Activated CD8-positive, alpha-beta memory T cell treated with anti-CD3 and anti-CD28 coated beads, Interleukin-2, amount 50 U/mL, for 24 hours (primary cell): ENCODE data around the gene PKNOX1.
"Not testable (repeated sequence)": the region's sequence is repeated elsewhere in the genome, so short reads cannot be mapped to it uniquely, and the experiment has no call there.

Experiments
- DNase-seq: peaks from one replicate; pipeline ENCODE4 v3.0.0-alpha.2; 2020; ENCODE audit errors: extremely low read depth

The PKNOX1 gene

GRCh38 chr21:43053112-43053511 lies 78.8 kb downstream of the PKNOX1 start:
- not testable (repeated sequence) for DNase-seq

GRCh38 chr21:43062955-43063664 lies 88.7 kb downstream of the PKNOX1 start:
- DNase-seq: not testable (repeated sequence)

DNA sequence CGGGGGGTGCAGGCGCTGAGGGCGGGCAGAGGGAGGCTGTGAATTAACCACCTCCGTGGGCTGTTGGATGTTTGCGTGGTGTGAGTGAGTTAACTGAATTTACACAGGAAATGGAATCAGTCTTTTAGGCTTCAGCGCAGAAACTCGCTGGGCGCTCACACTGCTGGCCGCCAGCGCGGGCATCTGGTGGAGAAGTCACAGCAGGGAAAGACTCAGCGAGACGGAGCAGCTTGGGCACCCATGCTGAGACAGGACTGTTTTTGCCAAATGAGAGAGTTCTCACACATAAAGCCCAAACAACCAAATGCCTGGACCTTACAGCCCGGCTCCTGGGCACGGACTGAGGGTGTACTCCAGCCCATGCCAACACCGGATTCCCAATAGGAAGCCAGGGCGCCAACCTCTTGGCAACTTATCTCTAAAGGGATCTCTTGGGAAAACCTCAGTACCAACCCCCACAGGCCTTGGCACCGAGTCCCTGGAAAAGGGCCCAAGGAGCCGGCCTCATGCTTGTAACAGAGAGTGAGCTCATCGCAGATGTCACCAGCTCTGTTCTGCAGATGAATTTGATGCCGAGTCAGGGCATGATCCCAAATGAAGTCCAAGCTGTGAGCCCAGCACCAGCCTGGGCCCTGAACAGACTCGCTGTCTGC lies 90.0 kb downstream of the PKNOX1 start:
- DNase-seq: not testable (repeated sequence)

DNA sequence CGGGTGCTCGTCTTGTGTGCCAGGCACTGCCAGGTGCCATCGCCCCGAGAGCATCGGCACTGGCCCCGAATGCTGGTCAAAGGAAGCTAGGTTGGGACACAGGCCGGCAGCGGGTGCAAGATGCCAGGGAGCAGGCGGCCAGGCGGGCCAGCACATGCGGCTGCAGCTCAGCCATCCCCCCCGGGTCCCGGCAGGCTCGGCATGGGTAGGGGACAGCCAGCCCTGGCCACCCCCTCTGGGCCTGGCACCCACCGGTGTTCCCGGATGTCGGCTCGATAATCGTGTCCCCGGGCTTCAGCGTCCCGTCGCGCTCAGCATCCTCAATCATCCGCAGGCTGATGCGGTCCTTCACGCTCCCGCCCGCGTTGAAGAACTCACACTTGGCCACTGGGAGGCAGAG lies 91.6 kb downstream of the PKNOX1 start:
- not testable (repeated sequence) for DNase-seq

DNA sequence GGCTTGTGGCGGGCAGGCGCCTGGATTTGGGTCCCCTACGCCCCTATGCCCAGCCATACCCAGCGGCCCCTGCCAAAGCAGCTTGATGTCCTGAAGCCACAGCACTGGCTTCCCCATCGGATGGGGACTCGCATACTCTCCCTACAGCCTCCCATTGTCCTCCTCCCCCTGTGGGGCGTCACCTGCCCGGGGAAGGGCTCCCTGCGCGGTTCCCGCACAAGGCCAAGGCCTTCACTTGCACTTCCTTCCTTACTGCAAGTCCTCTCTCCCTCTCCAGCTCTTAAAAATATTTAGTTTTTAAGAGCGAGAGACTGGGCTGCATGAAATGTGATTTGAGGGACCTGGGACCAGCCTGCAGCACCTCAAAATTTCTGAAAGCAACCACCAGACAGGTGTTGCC lies 92.3 kb downstream of the PKNOX1 start:
- not testable (repeated sequence) for DNase-seq

DNA sequence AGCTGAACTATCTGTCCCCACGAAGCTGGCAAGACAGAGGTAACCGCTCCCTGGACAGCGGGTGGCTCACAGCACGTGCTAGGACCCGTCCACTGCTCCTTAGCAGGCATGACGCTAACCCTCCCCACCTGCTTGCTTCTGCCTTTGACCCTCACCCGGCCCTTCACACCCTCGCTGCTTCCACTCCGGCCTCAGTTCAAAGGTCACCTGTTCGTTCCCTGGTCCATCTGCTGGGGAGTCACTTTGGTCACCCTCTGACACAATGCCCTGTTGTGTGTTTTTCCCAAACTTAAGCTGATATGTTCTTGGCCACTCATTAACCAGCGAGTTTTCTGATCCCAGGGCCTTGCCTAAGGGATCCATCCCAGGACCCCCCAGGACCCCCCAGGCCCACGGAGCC lies 93.7 kb downstream of the PKNOX1 start:
- not testable (repeated sequence) for DNase-seq

- DNase-seq: not testable (repeated sequence)
These were observed 95.3 kb downstream of the PKNOX1 start for GRCh38 chr21:43069682-43070081.

GRCh38 chr21:43072742-43073141 lies 98.4 kb downstream of the PKNOX1 start:
- not testable (repeated sequence) for DNase-seq

- DNase-seq: not testable (repeated sequence)
These were observed 100.2 kb downstream of the PKNOX1 start for GRCh38 chr21:43074401-43075169.

DNA sequence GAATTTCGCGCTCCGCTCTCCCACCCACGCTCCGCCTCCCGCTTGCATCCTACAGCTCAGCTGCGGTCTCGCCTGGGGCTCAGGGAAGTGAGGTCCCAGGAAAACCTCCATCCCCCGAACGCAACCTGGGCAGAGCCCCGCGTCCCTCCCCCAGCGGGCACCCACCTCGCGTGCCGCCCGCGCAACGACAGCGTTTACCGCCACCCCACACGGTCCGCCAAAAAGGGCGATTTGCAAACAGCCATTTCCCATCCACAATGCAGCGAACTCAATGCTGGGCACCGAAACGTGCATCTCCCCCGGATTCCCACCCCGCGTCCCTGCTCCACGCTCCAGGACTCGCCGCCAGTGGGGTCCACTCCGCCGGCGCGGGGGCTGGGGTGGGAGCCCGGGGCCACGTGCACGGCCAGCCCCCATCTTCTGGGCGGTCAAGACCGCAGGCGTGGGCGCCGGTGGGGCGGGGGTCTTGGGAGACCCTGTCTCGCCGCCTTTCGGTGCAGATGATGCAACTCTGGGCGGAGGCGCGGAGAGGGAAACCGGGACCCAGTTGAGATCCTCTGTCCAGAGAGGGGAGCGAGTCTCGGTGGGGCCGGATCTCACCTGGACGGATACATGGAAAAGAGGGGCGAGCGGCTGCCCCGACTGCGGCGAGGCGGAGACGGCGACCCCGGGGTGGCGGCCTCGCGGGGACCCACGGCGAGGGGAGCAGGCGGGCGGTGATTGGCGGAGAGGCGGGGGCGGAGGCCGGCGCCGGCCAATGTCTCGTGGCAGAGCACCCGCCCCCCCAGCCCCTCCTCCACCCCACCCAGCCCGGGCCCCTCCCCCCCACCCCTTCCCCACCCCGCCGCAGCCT lies 101.0 kb downstream of the PKNOX1 start, which contains the start of gene CBS:
TSS of gene CBS (minus strand) at position 666 of the 853 bp plus-strand sequence. CDS start 3,642 bp downstream, outside the sequence.
- DNase-seq: not testable (repeated sequence)

- DNase-seq: not testable (repeated sequence)
These were observed 101.8 kb downstream of the PKNOX1 start for GRCh38 chr21:43076023-43076637.

DNA sequence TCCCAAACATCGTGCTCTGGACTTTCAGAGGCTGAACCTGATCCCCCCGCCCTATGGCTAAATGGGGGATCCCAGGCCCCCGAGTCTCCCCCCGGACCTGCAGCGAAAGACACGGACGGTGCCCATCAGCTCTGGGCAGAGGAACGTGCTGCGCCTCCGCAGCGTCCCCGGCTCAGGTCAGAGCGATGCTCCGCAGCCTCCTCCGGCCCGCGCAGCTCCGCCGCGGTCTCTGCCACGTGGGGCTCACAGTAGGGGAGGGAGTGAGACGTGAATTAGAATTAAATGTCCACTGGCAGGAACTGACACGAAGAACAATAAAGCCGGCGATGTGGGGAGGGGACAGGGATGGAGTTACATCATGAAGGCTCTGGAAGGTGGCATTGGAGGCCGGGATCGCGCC lies 102.3 kb downstream of the PKNOX1 start:
- DNase-seq: not testable (repeated sequence)

DNA sequence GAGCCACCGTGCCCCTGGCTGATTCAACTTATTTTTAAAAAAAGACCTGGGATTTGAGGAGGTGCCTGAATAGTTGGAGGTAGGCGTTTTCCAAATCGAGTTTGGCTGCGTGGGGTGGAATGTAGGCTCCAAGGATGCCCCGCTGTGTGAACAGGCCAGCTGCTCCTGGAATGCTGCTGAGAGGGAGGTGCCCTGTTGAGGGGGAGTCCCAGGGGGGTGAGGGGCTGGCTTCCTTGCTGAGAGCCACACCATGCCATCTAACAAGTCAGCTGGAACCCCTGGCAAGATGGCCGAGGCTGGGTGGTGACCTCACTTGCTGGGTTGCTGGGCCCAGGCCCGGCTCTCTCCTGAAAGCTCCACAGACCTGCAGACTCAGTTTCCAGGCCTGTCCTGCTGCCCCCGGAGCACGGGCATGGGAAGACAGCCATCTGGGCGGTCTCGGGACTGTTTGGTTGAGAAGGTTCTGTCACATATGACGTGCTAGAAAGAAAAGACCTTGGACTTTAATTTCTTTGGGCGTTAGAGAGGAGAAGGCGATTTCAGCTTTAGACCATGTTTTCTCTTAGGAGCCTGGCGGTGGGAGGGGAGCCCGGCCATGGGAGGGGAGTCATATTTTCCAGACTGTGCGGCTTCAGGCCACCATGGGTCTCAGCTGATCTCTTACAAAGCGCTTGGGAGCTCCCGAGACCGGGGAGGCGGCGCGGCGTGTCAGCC lies 108.4 kb downstream of the PKNOX1 start:
- not testable (repeated sequence) for DNase-seq
